CD14-positive monocyte (primary cell): Measurements from ENCODE around the gene AGAP1. TPM values are rescaled to one million over a fixed set of nuclear protein-coding genes. Genes with fewer than 3 reads are reported as not detected.

Experiments
- DNase-seq, 3 donors: peaks; one replicate each; pipeline ENCODE4 v3.0.0-alpha.2; 2011 to 2022
- H2AFZ ChIP-seq: 2 replicates; pipeline ENCODE4 v1.6.0; 2012; ENCODE audit warnings: mild to moderate bottlenecking, low read depth, low read length, inconsistent platforms; ENCODE audit not compliant: insufficient read depth, poor library complexity, severe bottlenecking
- H3K27ac ChIP-seq, 2 donors: 1 replicate in 1 of 2; 2 replicates in 1 of 2; pipeline ENCODE4 v1.5.1; 2012 to 2013; ENCODE audit warnings: low read length in 2 of 2, control low read depth in 1 of 2, inconsistent platforms in 1 of 2, low read depth in 1 of 2, mild to moderate bottlenecking in 1 of 2
- H3K27me3 ChIP-seq, 2 donors: one replicate each; pipeline versions ENCODE4 v1.6.0 to v1.6.1; 2011 to 2013; ENCODE audit warnings: low read length in 2 of 2; ENCODE audit not compliant: control insufficient read depth in 2 of 2, insufficient read depth in 2 of 2
- H3K36me3 ChIP-seq, 2 donors: replicated peaks in 1 of 2; 1 replicate in 1 of 2; 2 replicates in 1 of 2; pipeline versions ENCODE4 v1.5.1 to v1.6.1; 2012 to 2013; ENCODE audit warnings: low read length in 2 of 2, control low read depth in 1 of 2, inconsistent platforms in 1 of 2, mild to moderate bottlenecking in 1 of 2; ENCODE audit not compliant: insufficient read depth in 2 of 2, control insufficient read depth in 1 of 2
- H3K4me1 ChIP-seq, 2 donors: 1 replicate in 1 of 2; 2 replicates in 1 of 2; pipeline versions ENCODE4 v1.5.1 to v1.6.1; 2012 to 2013; ENCODE audit warnings: low read length in 2 of 2, control low read depth in 1 of 2, inconsistent platforms in 1 of 2, mild to moderate bottlenecking in 1 of 2, moderate library complexity in 1 of 2; ENCODE audit not compliant: insufficient read depth in 2 of 2, control insufficient read depth in 1 of 2
- H3K4me2 ChIP-seq: replicated peaks from 2 replicates; pipeline ENCODE3; 2012; ENCODE audit warnings: low read length, moderate library complexity, mild to moderate bottlenecking; ENCODE audit not compliant: poor library complexity, severe bottlenecking; ENCODE audit errors: extremely low read depth
- H3K4me3 ChIP-seq, 3 experiments: fragments of 200-600 bp in 1 of 3; sonication (generic) in 1 of 3; replicated peaks in 1 of 3; 1 replicate in 2 of 3; 2 replicates in 1 of 3; pipeline ENCODE4 v1.5.1; 2011 to 2013; ENCODE audit warnings: low read length in 3 of 3, mild to moderate bottlenecking in 3 of 3, control low read depth in 2 of 3, low read depth in 2 of 3, inconsistent platforms in 1 of 3, moderate library complexity in 1 of 3
- H3K79me2 ChIP-seq: 2 replicates; pipeline ENCODE4 v1.6.0; 2012; ENCODE audit warnings: mild to moderate bottlenecking, control low read depth, inconsistent platforms, low read length, moderate library complexity; ENCODE audit not compliant: insufficient read depth
- H3K9ac ChIP-seq: 2 replicates; pipeline ENCODE4 v1.6.0; 2017; ENCODE audit warnings: low read length, mild to moderate bottlenecking; ENCODE audit not compliant: insufficient read depth, poor library complexity, severe bottlenecking
- H3K9me3 ChIP-seq, 2 donors: replicated peaks in 1 of 2; 1 replicate in 1 of 2; 2 replicates in 1 of 2; pipeline versions ENCODE4 v1.5.1 to v1.6.1; 2012 to 2013; ENCODE audit warnings: low read length in 2 of 2, control low read depth in 1 of 2; ENCODE audit not compliant: control insufficient read depth in 1 of 2, insufficient read depth in 1 of 2
- H4K20me1 ChIP-seq: 2 replicates; pipeline ENCODE4 v1.6.0; 2012; ENCODE audit warnings: mild to moderate bottlenecking, low read length, control low read depth, moderate library complexity; ENCODE audit not compliant: insufficient read depth
- H3K27ac Mint-ChIP-seq, 7 donors: one replicate each; pipeline ENCODE4 v1.8.0; 2020; ENCODE audit warnings: mild to moderate bottlenecking in 7 of 7, mixed read lengths in 7 of 7, moderate library complexity in 6 of 7, inconsistent platforms in 2 of 7
- H3K27me3 Mint-ChIP-seq, 3 donors: one replicate each; pipeline ENCODE4 v1.8.0; 2021 to 2022; ENCODE audit warnings: low read depth in 3 of 3, mild to moderate bottlenecking in 3 of 3, mixed read lengths in 3 of 3, moderate library complexity in 3 of 3, inconsistent platforms in 1 of 3
- H3K36me3 Mint-ChIP-seq, 2 donors: one replicate each; pipeline ENCODE4 v1.8.0; 2020; ENCODE audit warnings: mixed read lengths in 2 of 2, inconsistent platforms in 1 of 2, mild to moderate bottlenecking in 1 of 2
- H3K4me1 Mint-ChIP-seq: one replicate; pipeline ENCODE4 v1.8.0; 2020; ENCODE audit warnings: mild to moderate bottlenecking, mixed read lengths
- H3K4me3 Mint-ChIP-seq, 2 donors: one replicate each; pipeline ENCODE4 v1.8.0; 2020; ENCODE audit warnings: mild to moderate bottlenecking in 2 of 2, mixed read lengths in 2 of 2, moderate library complexity in 1 of 2
- H3K9me3 Mint-ChIP-seq, 7 donors: one replicate each; pipeline ENCODE4 v1.8.0; 2020 to 2022; ENCODE audit warnings: mixed read lengths in 7 of 7, mild to moderate bottlenecking in 6 of 7, moderate library complexity in 6 of 7, inconsistent platforms in 2 of 7
- WGBS: methylation state at CpG from one replicate; pipeline ENCODE4 v1.1.5; 2013; ENCODE audit warnings: missing lambda C conversion rate; ENCODE audit not compliant: insufficient coverage; 5-methylcytosine and 5-hydroxymethylcytosine counted together
- intact Hi-C, 2 donors: fragments of 100-400 bp; cut with micrococcal nuclease; formaldehyde crosslinking; loops; one replicate each; pipeline versions ENCODE4 v1.15.0 to v1.15.1; 2023
- polyA plus RNA-seq, 3 donors: library from polyadenylated mRNA; depleted of rRNA in 1 of 3; unstranded in 2 of 3; stranded (reverse) in 1 of 3; fragments of 300-500 nt in 2 of 3; fragments of >200 nt in 1 of 3; fragmentation: Illumina TruSeq in 2 of 3; gene quantifications; 1 replicate in 2 of 3; 2 replicates in 1 of 3; pipeline ENCODE4 v1.2.3, GENCODE V29; 2012 to 2021
- TF ChIP-seq, protein P1 (sequence below): fragments of 200-600 bp; IDR thresholded peaks from one replicate; pipeline ENCODE4 v1.8.0; 2022; ENCODE audit warnings: antibody characterized with exemption, mild to moderate bottlenecking

The AGAP1 gene
- polyA plus RNA-seq, 3 donors, result 0.12 TPM; not detected in 2

DNA sequence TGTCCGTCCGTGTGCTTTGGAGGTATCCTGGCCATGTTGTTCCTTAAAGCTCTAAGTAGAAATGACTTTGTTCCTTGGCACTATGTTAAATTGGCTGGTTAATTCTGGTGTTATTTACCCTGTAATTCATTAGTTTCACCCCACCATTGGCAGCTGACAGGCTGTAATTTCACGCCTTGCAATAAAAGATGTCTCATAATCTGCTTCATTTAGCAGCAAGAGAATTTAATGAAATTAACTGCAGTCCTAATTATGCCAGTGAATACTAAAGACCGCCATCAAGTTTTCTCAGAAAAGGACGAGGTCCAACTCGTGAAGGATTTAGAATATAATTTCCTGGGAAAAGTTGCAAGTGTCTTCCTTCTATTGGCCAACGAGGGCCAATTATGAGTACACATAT is 355.1 kb downstream of the AGAP1 start:
- Histone ChIP-seq H3K4me2 (no peak overlapping the region), H3K27me3 (no peaks in the 10 kb centered on the region), H3K27ac (no peak overlapping the region), H3K9me3 (no peaks in the 10 kb centered on the region), H3K9ac (no peak overlapping the region), H2AFZ (no peak overlapping the region), H3K79me2 (no peaks in the 10 kb centered on the region), H3K4me1 (no peaks in the 10 kb centered on the region), H4K20me1 (no peaks in the 10 kb centered on the region), H3K4me3 (no peak overlapping the region), H3K36me3 (no peaks in the 10 kb centered on the region)
- H3K27me3 Mint-ChIP-seq, result peaks cover under 1 to 8% (median 2%) of the 10 kb centered on the region in 3 donors
- no peak overlapping the region for H3K27ac Mint-ChIP-seq
- no peak overlapping the region for H3K4me3 Mint-ChIP-seq
- DNase-seq, result no peak
- peaks cover 0 to 5% (median 2%) of the 10 kb centered on the region in 7 donors for H3K9me3 Mint-ChIP-seq
- H3K36me3 Mint-ChIP-seq, result no peaks in the 10 kb centered on the region
- no peaks in the 10 kb centered on the region for H3K4me1 Mint-ChIP-seq
- no CpG with 5 or more reads among the region's 7 CpGs for WGBS
- TF ChIP-seq, protein P1, sequence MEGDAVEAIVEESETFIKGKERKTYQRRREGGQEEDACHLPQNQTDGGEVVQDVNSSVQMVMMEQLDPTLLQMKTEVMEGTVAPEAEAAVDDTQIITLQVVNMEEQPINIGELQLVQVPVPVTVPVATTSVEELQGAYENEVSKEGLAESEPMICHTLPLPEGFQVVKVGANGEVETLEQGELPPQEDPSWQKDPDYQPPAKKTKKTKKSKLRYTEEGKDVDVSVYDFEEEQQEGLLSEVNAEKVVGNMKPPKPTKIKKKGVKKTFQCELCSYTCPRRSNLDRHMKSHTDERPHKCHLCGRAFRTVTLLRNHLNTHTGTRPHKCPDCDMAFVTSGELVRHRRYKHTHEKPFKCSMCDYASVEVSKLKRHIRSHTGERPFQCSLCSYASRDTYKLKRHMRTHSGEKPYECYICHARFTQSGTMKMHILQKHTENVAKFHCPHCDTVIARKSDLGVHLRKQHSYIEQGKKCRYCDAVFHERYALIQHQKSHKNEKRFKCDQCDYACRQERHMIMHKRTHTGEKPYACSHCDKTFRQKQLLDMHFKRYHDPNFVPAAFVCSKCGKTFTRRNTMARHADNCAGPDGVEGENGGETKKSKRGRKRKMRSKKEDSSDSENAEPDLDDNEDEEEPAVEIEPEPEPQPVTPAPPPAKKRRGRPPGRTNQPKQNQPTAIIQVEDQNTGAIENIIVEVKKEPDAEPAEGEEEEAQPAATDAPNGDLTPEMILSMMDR, result no peak
- intact Hi-C loops, result no loop called here

DNA sequence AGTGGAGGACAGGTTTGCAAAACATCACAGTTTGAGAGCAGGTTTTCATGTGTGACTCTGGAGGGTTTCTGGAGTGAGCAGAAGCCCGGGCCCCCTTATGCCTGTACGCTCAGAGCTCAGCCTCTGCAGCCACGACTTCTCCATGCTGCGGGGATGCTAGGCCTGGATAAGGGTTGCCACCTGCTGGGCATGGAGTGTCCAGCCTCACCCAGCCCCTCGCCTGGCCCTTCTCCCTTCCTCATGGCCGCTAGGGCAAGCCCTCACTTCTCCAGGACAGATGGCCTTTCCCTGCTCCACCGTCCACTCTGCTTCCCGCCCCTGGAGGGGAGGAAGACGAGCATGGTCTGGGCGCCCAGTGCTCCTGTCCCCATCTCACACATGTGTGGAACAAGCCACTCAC is 355.6 kb downstream of the AGAP1 start:
- Histone ChIP-seq H3K4me1 (no peaks in the 10 kb centered on the region), H3K9me3 (no peaks in the 10 kb centered on the region), H4K20me1 (no peaks in the 10 kb centered on the region), H3K27ac (no peak overlapping the region), H3K4me3 (no peak overlapping the region), H3K4me2 (no peak overlapping the region), H2AFZ (no peak overlapping the region), H3K9ac (no peak overlapping the region), H3K27me3 (no peaks in the 10 kb centered on the region), H3K36me3 (no peaks in the 10 kb centered on the region), H3K79me2 (no peaks in the 10 kb centered on the region)
- H3K4me3 Mint-ChIP-seq, result no peak overlapping the region
- H3K27me3 Mint-ChIP-seq, result peaks cover 0 to 8% (median 2%) of the 10 kb centered on the region in 3 donors
- H3K9me3 Mint-ChIP-seq, result peaks cover 0 to 6% (median 3%) of the 10 kb centered on the region in 7 donors
- no peaks in the 10 kb centered on the region for H3K36me3 Mint-ChIP-seq
- TF ChIP-seq, protein P1, result no peak
- intact Hi-C loops, result no loop called here
- H3K27ac Mint-ChIP-seq, result no peak overlapping the region
- H3K4me1 Mint-ChIP-seq, result no peaks in the 10 kb centered on the region
- DNase-seq, result no peak
- 86% methylated on average over 9 of the region's 10 CpGs for WGBS
